Renal cortical epithelial cell (primary cell): ENCODE results near the gene STXBP5L. TPM values are rescaled to one million over a fixed set of nuclear protein-coding genes. Genes with fewer than 3 reads are reported as not detected.
"Not testable (repeated sequence)": the region's sequence is repeated elsewhere in the genome, so short reads cannot be mapped to it uniquely, and the experiment has no call there.

Experiments
- DNase-seq: peaks from one replicate; pipeline ENCODE4 v3.0.0-alpha.2; 2011; ENCODE audit warnings: low read depth
- total RNA-seq: library from RNA; depleted of rRNA; stranded (reverse); fragments of >200 nt; gene quantifications from 2 replicates; pipeline ENCODE4 v1.2.3, GENCODE V29; 2014

Gene STXBP5L
- total RNA-seq, 1 donor from 2014 or later, result 0.05 TPM

GRCh38 chr3:121230194-121230593 lies 322.2 kb downstream of the STXBP5L start:
- DNase-seq, result not testable (repeated sequence)

GRCh38 chr3:121231872-121232271 lies 323.9 kb downstream of the STXBP5L start:
- peak; percentile 28 for DNase-seq

GRCh38 chr3:121232309-121233225 lies 324.6 kb downstream of the STXBP5L start:
- no peak for DNase-seq

GRCh38 chr3:121243208-121243607 lies 335.2 kb downstream of the STXBP5L start:
- DNase-seq, result no peak

- no peak for DNase-seq
Observed at GRCh38 chr3:121252676-121253075, 344.7 kb downstream of the STXBP5L start.

- no peak for DNase-seq
Observed at GRCh38 chr3:121269389-121269788, 361.4 kb downstream of the STXBP5L start.

- DNase-seq, result no peak
Observed at GRCh38 chr3:121274411-121274810, 366.4 kb downstream of the STXBP5L start.

GRCh38 chr3:121295452-121295851 lies 387.4 kb downstream of the STXBP5L start:
- no peak for DNase-seq

GRCh38 chr3:121295979-121296378 lies 388.0 kb downstream of the STXBP5L start:
- no peak for DNase-seq

GRCh38 chr3:121324320-121324719 lies 416.3 kb downstream of the STXBP5L start:
- DNase-seq, result no peak

GRCh38 chr3:121330118-121330517 lies 422.1 kb downstream of the STXBP5L start:
- no peak for DNase-seq

- DNase-seq, result no peak
Observed at GRCh38 chr3:121330634-121331033, 422.6 kb downstream of the STXBP5L start.

GRCh38 chr3:121355960-121356359 lies 448.0 kb downstream of the STXBP5L start:
- DNase-seq, result not testable (repeated sequence)

GRCh38 chr3:121362035-121362734 lies 454.2 kb downstream of the STXBP5L start:
- no peak for DNase-seq

GRCh38 chr3:121388308-121388707 lies 480.3 kb downstream of the STXBP5L start:
- DNase-seq, result not testable (repeated sequence)

GRCh38 chr3:121395967-121396366 lies 488.0 kb downstream of the STXBP5L start:
- not testable (repeated sequence) for DNase-seq

GRCh38 chr3:121398051-121398450 lies 490.0 kb downstream of the STXBP5L start:
- not testable (repeated sequence) for DNase-seq

- DNase-seq, result no peak
Observed at GRCh38 chr3:121399820-121400219, 491.8 kb downstream of the STXBP5L start.

GRCh38 chr3:121405631-121406030 lies 497.6 kb downstream of the STXBP5L start:
- DNase-seq, result no peak

GRCh38 chr3:121411523-121411922 lies 503.5 kb downstream of the STXBP5L start:
- DNase-seq, result no peak

GRCh38 chr3:121414924-121415323 lies 506.9 kb downstream of the STXBP5L start:
- DNase-seq, result no peak

- no peak for DNase-seq
Observed at GRCh38 chr3:121418182-121418581, 510.2 kb downstream of the STXBP5L start.

GRCh38 chr3:121424549-121424948 lies 516.5 kb downstream of the STXBP5L start:
- no peak for DNase-seq
